Natural killer cell (primary cell): ENCODE measurements around the gene WNT4. TPM values are rescaled to one million over a fixed set of nuclear protein-coding genes. Genes with fewer than 3 reads are reported as not detected.

Experiments used
- ATAC-seq, 3 donors: fragments of 150-1000 bp in 2 of 3; fragments of 200-7000 bp in 1 of 3; cut with Tn5 transposase; 1 replicate in 1 of 3; 2 replicates in 2 of 3; pipeline ENCODE4 v1.10.0; 2021; ENCODE audit warnings: mild to moderate bottlenecking in 2 of 3, moderate library complexity in 2 of 3
- DNase-seq, 2 donors: peaks; one replicate each; pipeline versions ENCODE4 v3.0.0 to v3.0.0-alpha.2; 2013 to 2021; ENCODE audit warnings: mixed read lengths in 1 of 2
- H3K27ac ChIP-seq: one replicate; pipeline ENCODE4 v1.5.1; 2013; ENCODE audit warnings: mild to moderate bottlenecking, low read length
- H3K27me3 ChIP-seq: one replicate; pipeline ENCODE4 v1.6.1; 2013; ENCODE audit warnings: low read length; ENCODE audit not compliant: control insufficient read depth, insufficient read depth
- H3K36me3 ChIP-seq: one replicate; pipeline ENCODE4 v1.6.1; 2013; ENCODE audit warnings: low read length; ENCODE audit not compliant: control insufficient read depth, insufficient read depth
- H3K4me1 ChIP-seq: one replicate; pipeline ENCODE4 v1.6.1; 2013; ENCODE audit warnings: low read length; ENCODE audit not compliant: control insufficient read depth, insufficient read depth
- H3K4me3 ChIP-seq: one replicate; pipeline ENCODE4 v1.5.1; 2013; ENCODE audit warnings: low read length
- H3K9me3 ChIP-seq: one replicate; pipeline ENCODE4 v1.6.1; 2013; ENCODE audit warnings: low read length; ENCODE audit not compliant: control insufficient read depth, insufficient read depth
- H3K27ac Mint-ChIP-seq, 2 donors: one replicate each; pipeline ENCODE4 v1.8.0; 2022; ENCODE audit warnings: mild to moderate bottlenecking in 2 of 2, mixed read lengths in 2 of 2, moderate library complexity in 1 of 2
- H3K27me3 Mint-ChIP-seq, 2 donors: one replicate each; pipeline ENCODE4 v1.8.0; 2022; ENCODE audit warnings: low read depth in 2 of 2, mixed read lengths in 2 of 2
- H3K36me3 Mint-ChIP-seq: one replicate; pipeline ENCODE4 v1.8.0; 2022; ENCODE audit warnings: mixed read lengths
- H3K4me1 Mint-ChIP-seq, 2 donors: one replicate each; pipeline ENCODE4 v1.8.0; 2022; ENCODE audit warnings: mixed read lengths in 2 of 2
- H3K4me3 Mint-ChIP-seq: one replicate; pipeline ENCODE4 v1.8.0; 2022; ENCODE audit warnings: mild to moderate bottlenecking, moderate library complexity, mixed read lengths
- H3K9me3 Mint-ChIP-seq, 2 donors: one replicate each; pipeline ENCODE4 v1.8.0; 2022; ENCODE audit warnings: mixed read lengths in 2 of 2
- CTCF ChIP-seq: fragments of 200-600 bp; IDR thresholded peaks from one replicate; pipeline ENCODE4 v1.8.0; 2022; ENCODE audit warnings: antibody characterized with exemption
- WGBS: methylation state at CpG from one replicate; pipeline ENCODE4 v1.1.7; 2013; ENCODE audit warnings: missing lambda C conversion rate; ENCODE audit not compliant: insufficient coverage; 5-methylcytosine and 5-hydroxymethylcytosine counted together
- intact Hi-C: fragments of 100-400 bp; cut with micrococcal nuclease; formaldehyde crosslinking; loops from one replicate; pipeline ENCODE4 v1.14.2; 2022
- total RNA-seq, 4 donors: library from RNA; stranded (reverse); fragments of 120-200 nt in 1 of 4; gene quantifications; one replicate each; pipeline versions ENCODE4 v1.2.3 to v1.2.4, GENCODE V29; 2013 to 2022

The WNT4 gene
- total RNA-seq = not detected
- not detected for total RNA-seq (2013)

GRCh38 chr1:22143065-22144033 lies at the start of gene WNT4:
TSS of gene WNT4 (minus strand) at chr1:22143097. CDS start at chr1:22142922, 175 bp downstream.
- Histone ChIP-seq H3K27me3 (peaks cover 25% of the 10 kb centered on the region), H3K4me3 (no peak within 1 kb of the TSS), H3K9me3 (no peaks in the 10 kb centered on the region), H3K36me3 (no peaks in the 10 kb centered on the region), H3K4me1 (peaks cover 14% of the 10 kb centered on the region), H3K27ac (no peak within 1 kb of the TSS)
- H3K4me3 Mint-ChIP-seq = peak within 1 kb of the TSS; percentile 83
- peak; percentile 32 to 56 for DNase-seq
- H3K27me3 Mint-ChIP-seq = peaks cover 33 to 40% of the 10 kb centered on the region in 2 donors
- no peaks in the 10 kb centered on the region for H3K36me3 Mint-ChIP-seq
- no peak for TF ChIP-seq CTCF
- peak within 1 kb of the TSS in 1 of 2 donors; percentile 64 for H3K27ac Mint-ChIP-seq
- ATAC-seq = peak; percentile 60 to 85 (median 85)
- intact Hi-C loops = no loop called here
- WGBS = 2% methylated on average over 104 of the region's 106 CpGs
- peaks cover 6 to 7% of the 10 kb centered on the region in 2 donors for H3K4me1 Mint-ChIP-seq
- H3K9me3 Mint-ChIP-seq = no peaks in the 10 kb centered on the region

- Histone ChIP-seq H3K4me3 (no peak overlapping the region), H3K27ac (no peak overlapping the region), H3K27me3 (no peaks in the 10 kb centered on the region), H3K9me3 (no peaks in the 10 kb centered on the region), H3K4me1 (no peaks in the 10 kb centered on the region), H3K36me3 (no peaks in the 10 kb centered on the region)
- Mint-ChIP-seq H3K27ac (no peak overlapping the region), H3K9me3 (no peaks in the 10 kb centered on the region), H3K27me3 (peaks cover 10 to 12% of the 10 kb centered on the region in 2 donors), H3K36me3 (no peaks in the 10 kb centered on the region), H3K4me3 (no peak overlapping the region), H3K4me1 (no peaks in the 10 kb centered on the region)
- TF ChIP-seq CTCF = no peak
- WGBS = 83% methylated on average over 3 of the region's 3 CpGs
- DNase-seq (no peak), ATAC-seq (no peak)
- intact Hi-C loops = no loop called here
Observed at GRCh38 chr1:22190731-22191130, 47.8 kb upstream of the WNT4 start.

GRCh38 chr1:22190251-22190650 lies 47.4 kb upstream of the WNT4 start:
- 90% methylated on average over 6 of the region's 6 CpGs for WGBS
- H3K9me3 ChIP-seq = no peaks in the 10 kb centered on the region
- peaks cover 15 to 17% of the 10 kb centered on the region in 2 donors for H3K27me3 Mint-ChIP-seq

More at GRCh38 chr1:22190251-22190650, 47.4 kb upstream of the WNT4 start:
- intact Hi-C loops = no loop called here
- no peaks in the 10 kb centered on the region for H3K9me3 Mint-ChIP-seq
- Histone ChIP-seq H3K27me3 (no peaks in the 10 kb centered on the region), H3K4me1 (no peaks in the 10 kb centered on the region), H3K4me3 (no peak overlapping the region), H3K36me3 (no peaks in the 10 kb centered on the region), H3K27ac (no peak overlapping the region)
- DNase-seq (no peak), ATAC-seq (no peak)
- H3K27ac Mint-ChIP-seq = no peak overlapping the region
- no peak overlapping the region for H3K4me3 Mint-ChIP-seq
- H3K4me1 Mint-ChIP-seq = peaks cover 0 to 4% of the 10 kb centered on the region in 2 donors
- no peaks in the 10 kb centered on the region for H3K36me3 Mint-ChIP-seq
- no peak for TF ChIP-seq CTCF
